Erythroblast (primary cell): ENCODE measurements around the gene COQ3.

ENCODE experiments used
- GATA1 ChIP-seq: IDR thresholded peaks from 2 replicates; pipeline ENCODE4 v1.6.1; 2011; ENCODE audit warnings: low read depth, mild to moderate bottlenecking, control low read depth, low read length, moderate library complexity
- POLR2A ChIP-seq: IDR thresholded peaks from 2 replicates; pipeline ENCODE4 v1.6.1; 2011; ENCODE audit warnings: mild to moderate bottlenecking, low read length

DNA sequence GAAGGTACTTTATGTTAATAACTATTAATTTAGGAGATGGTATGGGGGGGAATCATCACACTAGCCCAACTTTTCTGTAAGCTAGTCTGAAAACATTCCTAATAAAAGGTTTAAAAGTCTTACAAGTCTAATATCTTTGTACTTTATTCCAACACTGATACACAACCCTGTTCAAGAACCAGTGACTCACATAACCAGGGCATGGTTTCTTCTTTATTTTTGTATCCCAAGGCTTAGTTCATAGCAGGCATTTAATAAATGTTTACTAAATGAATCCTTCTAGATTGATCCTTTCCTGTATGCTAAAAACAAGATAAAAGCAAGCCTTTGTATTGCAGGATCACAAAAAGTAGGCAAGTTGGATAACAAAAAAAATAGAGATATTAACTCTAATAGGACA lies 21.5 kb upstream of the COQ3 start:
- TF ChIP-seq POLR2A: no peak
- no peak for TF ChIP-seq GATA1
